ENCODE measurements around the gene FHOD3. TPM values are rescaled to one million over a fixed set of nuclear protein-coding genes. Genes with fewer than 3 reads are reported as not detected.

Gene FHOD3
- total and polyA plus RNA-seq, 2 donors (not counting 1 experiment from before 2014, with no cell fraction given), result not detected

GRCh38 chr18:36663312-36663711, 365.8 kb downstream of the FHOD3 start:
- TF ChIP-seq, protein P1, sequence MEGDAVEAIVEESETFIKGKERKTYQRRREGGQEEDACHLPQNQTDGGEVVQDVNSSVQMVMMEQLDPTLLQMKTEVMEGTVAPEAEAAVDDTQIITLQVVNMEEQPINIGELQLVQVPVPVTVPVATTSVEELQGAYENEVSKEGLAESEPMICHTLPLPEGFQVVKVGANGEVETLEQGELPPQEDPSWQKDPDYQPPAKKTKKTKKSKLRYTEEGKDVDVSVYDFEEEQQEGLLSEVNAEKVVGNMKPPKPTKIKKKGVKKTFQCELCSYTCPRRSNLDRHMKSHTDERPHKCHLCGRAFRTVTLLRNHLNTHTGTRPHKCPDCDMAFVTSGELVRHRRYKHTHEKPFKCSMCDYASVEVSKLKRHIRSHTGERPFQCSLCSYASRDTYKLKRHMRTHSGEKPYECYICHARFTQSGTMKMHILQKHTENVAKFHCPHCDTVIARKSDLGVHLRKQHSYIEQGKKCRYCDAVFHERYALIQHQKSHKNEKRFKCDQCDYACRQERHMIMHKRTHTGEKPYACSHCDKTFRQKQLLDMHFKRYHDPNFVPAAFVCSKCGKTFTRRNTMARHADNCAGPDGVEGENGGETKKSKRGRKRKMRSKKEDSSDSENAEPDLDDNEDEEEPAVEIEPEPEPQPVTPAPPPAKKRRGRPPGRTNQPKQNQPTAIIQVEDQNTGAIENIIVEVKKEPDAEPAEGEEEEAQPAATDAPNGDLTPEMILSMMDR (IDR thresholded peaks at IDR 0.05), result no peak
- no peak for TF ChIP-seq EZH2 (IDR thresholded peaks at IDR 0.05; ENCODE audit: borderline replicate concordance, insufficient read depth, low read depth, low read length, poor library complexity, severe bottlenecking)
- Histone ChIP-seq H2AFZ (ENCODE audit: insufficient read depth, low read depth, low read length, poor library complexity, severe bottlenecking) (no peak overlapping the region), H3K9ac (ENCODE audit: low read length) (no peak overlapping the region), H3K4me2 (replicated peaks; ENCODE audit: low read depth, low read length, poor library complexity, severe bottlenecking) (no peak overlapping the region), H3K4me1 (ENCODE audit: control insufficient read depth in 2 of 2, insufficient read depth in 2 of 2, low read length in 2 of 2) (no peaks in the 10 kb centered on the region), H3K27ac (ENCODE audit: low read length in 2 of 2) (no peak overlapping the region), H3K27me3 (replicated peaks in 1 of 4; ENCODE audit: control extremely low read depth in 1 of 4, control insufficient read depth in 3 of 4, insufficient read depth in 4 of 4, low read length in 3 of 4) (peaks cover 0 to 2% (median 0%) of the 10 kb centered on the region in 4 experiments), H3K36me3 (replicated peaks in 1 of 2; ENCODE audit: control extremely low read depth in 1 of 2, control insufficient read depth in 1 of 2, extremely low read depth in 1 of 2, insufficient read depth in 2 of 2, low read length in 1 of 2) (no peaks in the 10 kb centered on the region), H3K79me2 (ENCODE audit: control insufficient read depth, insufficient read depth, low read length) (no peaks in the 10 kb centered on the region), H3K4me3 (ENCODE audit: control extremely low read depth in 1 of 5, extremely low read depth in 1 of 5, insufficient read depth in 1 of 5, low read depth in 2 of 5, low read length in 4 of 5) (no peak overlapping the region), H4K20me1 (ENCODE audit: control insufficient read depth, insufficient read depth, low read length, poor library complexity, severe bottlenecking) (no peaks in the 10 kb centered on the region), H3K9me3 (ENCODE audit: control extremely low read depth in 1 of 3, control insufficient read depth in 2 of 3, insufficient read depth in 1 of 3, low read length in 2 of 3) (no peaks in the 10 kb centered on the region)
- no CpG with 5 or more reads among the region's 2 CpGs for WGBS (ENCODE audit: insufficient coverage)
- ATAC-seq (ENCODE audit: low read depth) (no peak), DNase-seq (no peak)
- Mint-ChIP-seq H3K27ac (no peak overlapping the region), H3K27me3 (peaks cover 6% of the 10 kb centered on the region), H3K4me3 (no peak overlapping the region), H3K9me3 (ENCODE audit: insufficient read depth) (no peaks in the 10 kb centered on the region), H3K4me1 (no peaks in the 10 kb centered on the region)
- POLR2A ChIA-PET, result no interaction called here
- CTCF ChIA-PET, result no interaction called here
- intact Hi-C loops (cut with micrococcal nuclease), result no loop called here

DNA sequence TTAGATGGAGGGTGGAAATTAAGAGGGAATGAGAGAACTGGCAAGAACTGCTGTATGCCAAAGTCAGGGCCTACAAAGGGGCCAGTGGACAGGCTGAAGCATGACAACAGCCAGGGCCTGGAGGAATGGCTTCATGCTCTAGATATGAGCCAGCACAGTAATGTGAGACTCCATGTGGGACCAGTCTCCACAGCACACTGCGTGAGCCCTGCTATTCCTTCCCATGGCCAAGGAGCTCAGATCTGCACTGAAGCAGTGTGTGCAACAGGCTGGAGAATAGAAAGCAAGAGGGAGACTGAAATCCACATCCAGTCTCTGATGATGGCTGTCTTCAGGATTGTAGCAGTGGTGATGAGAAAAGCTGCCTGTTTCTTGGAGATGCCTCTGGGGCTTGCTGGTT, 368.4 kb downstream of the FHOD3 start:
- intact Hi-C loops (cut with micrococcal nuclease), result no loop called here
- H3K79me2 ChIP-seq (ENCODE audit: control insufficient read depth, insufficient read depth, low read length), result no peaks in the 10 kb centered on the region
- no peak overlapping the region for H2AFZ ChIP-seq (ENCODE audit: insufficient read depth, low read depth, low read length, poor library complexity, severe bottlenecking)
- no peak overlapping the region for H3K4me2 ChIP-seq (replicated peaks; ENCODE audit: low read depth, low read length, poor library complexity, severe bottlenecking)
- ChIA-PET POLR2A (no interaction called here), CTCF (no interaction called here)
- H3K9me3 ChIP-seq (ENCODE audit: control extremely low read depth in 1 of 3, control insufficient read depth in 2 of 3, insufficient read depth in 1 of 3, low read length in 2 of 3), result no peaks in the 10 kb centered on the region
- H3K27me3 Mint-ChIP-seq, result peaks cover 6% of the 10 kb centered on the region
- no peak for ATAC-seq (ENCODE audit: low read depth)
- H3K4me1 Mint-ChIP-seq, result no peaks in the 10 kb centered on the region
- TF ChIP-seq, protein P1 (IDR thresholded peaks at IDR 0.05), result no peak
- no peak for TF ChIP-seq EZH2 (IDR thresholded peaks at IDR 0.05; ENCODE audit: borderline replicate concordance, insufficient read depth, low read depth, low read length, poor library complexity, severe bottlenecking)
- H3K4me3 ChIP-seq (ENCODE audit: control extremely low read depth in 1 of 5, extremely low read depth in 1 of 5, insufficient read depth in 1 of 5, low read depth in 2 of 5, low read length in 4 of 5), result no peak overlapping the region
- no peaks in the 10 kb centered on the region for H3K9me3 Mint-ChIP-seq (ENCODE audit: insufficient read depth)
- 100% methylated on average over 1 of the region's 1 CpG for WGBS (ENCODE audit: insufficient coverage)
- H3K4me3 Mint-ChIP-seq, result no peak overlapping the region
- H3K27me3 ChIP-seq (replicated peaks in 1 of 4; ENCODE audit: control extremely low read depth in 1 of 4, control insufficient read depth in 3 of 4, insufficient read depth in 4 of 4, low read length in 3 of 4), result peaks cover 0 to 2% (median 0%) of the 10 kb centered on the region in 4 experiments
- H3K27ac Mint-ChIP-seq, result no peak overlapping the region
- no peak for DNase-seq
- no peaks in the 10 kb centered on the region for H3K36me3 ChIP-seq (replicated peaks in 1 of 2; ENCODE audit: control extremely low read depth in 1 of 2, control insufficient read depth in 1 of 2, extremely low read depth in 1 of 2, insufficient read depth in 2 of 2, low read length in 1 of 2)
- no peaks in the 10 kb centered on the region for H3K4me1 ChIP-seq (ENCODE audit: control insufficient read depth in 2 of 2, insufficient read depth in 2 of 2, low read length in 2 of 2)
- H4K20me1 ChIP-seq (ENCODE audit: control insufficient read depth, insufficient read depth, low read length, poor library complexity, severe bottlenecking), result no peaks in the 10 kb centered on the region
- H3K27ac ChIP-seq (ENCODE audit: low read length in 2 of 2), result no peak overlapping the region
- H3K9ac ChIP-seq (ENCODE audit: low read length), result no peak overlapping the region

Measured in B cell (primary cell).